MG63 (cell line): Measurements from ENCODE around the gene NETO2. TPM values are rescaled to one million over a fixed set of nuclear protein-coding genes. Genes with fewer than 3 reads are reported as not detected.
"Not testable (repeated sequence)": the region's sequence is repeated elsewhere in the genome, so short reads cannot be mapped to it uniquely, and the experiment has no call there.

Experiments
- DNase-seq: peaks from one replicate; pipeline ENCODE4 v3.0.0-alpha.2; 2020
- H3K27me3 ChIP-seq: fragments of 250-450 bp; sonication (Bioruptor Pico); 2 replicates; pipeline ENCODE4 v1.5.1; 2020; ENCODE audit warnings: mild to moderate bottlenecking, moderate library complexity
- H3K36me3 ChIP-seq: fragments of 250-450 bp; sonication (Bioruptor Pico); 2 replicates; pipeline ENCODE4 v1.5.1; 2020; ENCODE audit warnings: mild to moderate bottlenecking, moderate library complexity
- H3K4me3 ChIP-seq: fragments of 250-450 bp; sonication (Bioruptor Pico); 2 replicates; pipeline ENCODE4 v1.5.1; 2020; ENCODE audit warnings: mild to moderate bottlenecking, moderate library complexity
- H3K9me3 ChIP-seq: fragments of 250-450 bp; sonication (Bioruptor Pico); 2 replicates; pipeline ENCODE4 v1.5.1; 2020; ENCODE audit warnings: mild to moderate bottlenecking, moderate library complexity
- total RNA-seq: library from RNA; depleted of rRNA; stranded (reverse); fragments of >200 nt; shearing (Covaris generic); gene quantifications from 2 replicates; pipeline ENCODE4 v1.2.3, GENCODE V29; 2014; ENCODE audit warnings: low replicate concordance

The NETO2 gene
- total RNA-seq, 1 experiment from 2014 or later = 71.2 TPM

DNA sequence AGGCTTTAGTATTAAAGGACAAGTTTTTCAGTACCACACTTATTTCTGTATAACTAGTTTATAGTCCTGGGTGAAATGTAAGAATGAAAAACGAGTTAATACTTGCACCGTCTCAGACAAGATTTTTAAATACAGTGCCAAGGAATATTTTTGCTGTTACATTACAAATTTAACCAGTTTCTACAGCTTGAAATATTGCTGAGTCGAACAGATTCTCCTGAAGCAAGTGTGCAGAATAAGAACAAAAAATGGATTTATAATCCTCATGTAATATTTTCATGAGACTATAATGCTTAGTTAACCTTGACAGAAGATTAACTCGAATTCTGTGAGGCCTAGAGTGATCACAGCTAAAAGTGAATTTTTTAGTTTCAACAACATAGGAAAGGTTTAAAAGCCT is 3.1 kb downstream of the NETO2 start:
- no peak for DNase-seq
- Histone ChIP-seq H3K9me3 (no peaks in the 10 kb centered on the region), H3K27me3 (no peaks in the 10 kb centered on the region), H3K36me3 (no peaks in the 10 kb centered on the region), H3K4me3 (no peak overlapping the region)

DNA sequence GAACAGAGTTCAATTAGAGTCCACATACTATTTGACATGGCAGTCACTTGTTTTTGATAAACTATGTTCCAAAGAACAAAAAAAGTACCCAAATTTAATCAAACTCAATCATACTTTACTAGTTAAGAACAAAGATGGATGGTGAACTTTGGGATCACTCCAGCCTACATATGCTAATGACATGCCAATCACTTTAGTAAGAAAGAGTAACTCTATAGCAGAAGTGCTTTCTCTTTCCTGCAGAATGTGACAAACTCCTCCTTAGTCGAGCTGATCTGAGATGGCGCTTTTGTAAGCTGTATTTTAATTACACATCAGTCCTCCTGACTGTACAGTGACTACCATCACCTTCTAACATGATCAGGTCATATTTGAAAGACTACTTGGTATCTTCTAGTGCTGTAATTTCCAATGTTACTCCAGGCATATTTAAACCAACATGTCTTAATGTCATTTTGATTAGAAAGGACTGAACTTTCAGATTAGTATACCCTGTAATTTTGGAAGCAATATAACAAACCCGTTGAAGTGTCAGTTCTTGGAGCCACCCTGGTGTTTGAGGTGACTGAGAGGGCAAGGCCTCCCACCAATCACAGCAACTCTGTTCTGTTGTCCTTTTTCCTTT is 4.1 kb downstream of the NETO2 start:
- Histone ChIP-seq H3K4me3 (no peak overlapping the region), H3K36me3 (no peaks in the 10 kb centered on the region), H3K9me3 (no peaks in the 10 kb centered on the region), H3K27me3 (no peaks in the 10 kb centered on the region)
- no peak for DNase-seq

DNA sequence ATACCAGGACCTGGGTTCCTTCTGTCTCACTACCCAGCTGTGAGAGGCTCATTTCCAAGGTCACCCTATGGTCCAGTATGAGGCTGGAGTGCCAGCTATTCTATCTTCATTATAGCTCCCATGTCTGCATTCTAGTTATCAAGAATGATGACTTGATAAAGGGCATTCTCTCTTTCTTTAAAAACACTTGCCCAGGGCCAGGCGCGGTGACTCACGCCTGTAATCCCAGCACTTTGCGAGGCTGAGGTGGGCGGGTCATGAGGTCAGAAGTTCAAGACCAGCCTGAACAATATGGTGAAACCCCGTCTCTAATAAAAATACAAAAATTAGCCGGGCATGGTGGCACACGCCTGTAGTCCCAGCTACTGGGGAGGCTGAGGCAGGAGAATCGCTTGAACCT is 5.8 kb downstream of the NETO2 start:
- peak; percentile 63 for DNase-seq
- not testable (repeated sequence) for H3K9me3 ChIP-seq, H3K4me3 ChIP-seq, H3K27me3 ChIP-seq, H3K36me3 ChIP-seq

DNA sequence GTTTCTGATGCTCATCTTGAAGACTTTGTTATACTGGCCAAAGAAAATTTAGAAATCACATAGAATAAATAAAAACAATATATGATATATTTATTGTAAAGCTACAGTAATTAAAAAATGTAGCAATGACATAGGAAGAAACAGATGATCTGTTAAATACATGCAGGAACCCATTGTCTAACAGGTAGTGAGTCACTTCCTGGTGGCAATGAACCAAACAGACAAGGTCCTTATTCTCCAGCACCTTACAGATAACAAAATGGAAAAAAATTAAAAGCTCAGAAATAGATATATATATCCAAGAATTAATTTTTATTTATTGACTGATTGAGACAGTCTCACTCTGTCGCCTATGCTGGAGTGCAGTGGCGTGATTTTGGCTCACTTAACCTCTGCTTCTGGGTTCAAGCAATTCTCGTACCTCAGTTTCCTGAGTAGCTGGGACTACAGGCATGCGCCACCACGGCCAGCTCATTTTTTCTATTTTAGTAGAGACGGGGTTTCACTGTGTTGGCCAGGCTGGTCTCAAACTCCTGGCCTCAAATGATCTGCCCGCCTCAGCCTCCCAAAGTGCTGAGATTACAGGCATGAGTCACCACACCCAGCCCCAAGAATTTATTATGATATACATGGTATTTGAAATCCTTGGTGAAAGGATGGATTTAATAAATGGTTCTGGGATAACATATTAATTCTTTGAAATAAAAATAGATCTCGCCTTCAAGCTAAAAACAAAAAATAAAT is 7.5 kb downstream of the NETO2 start:
- H3K27me3 ChIP-seq = no peaks in the 10 kb centered on the region
- H3K9me3 ChIP-seq = no peaks in the 10 kb centered on the region
- no peaks in the 10 kb centered on the region; the same call in 1 of the 2 replicates for H3K36me3 ChIP-seq
- H3K4me3 ChIP-seq = no peak overlapping the region
- DNase-seq = peak; percentile 29

DNA sequence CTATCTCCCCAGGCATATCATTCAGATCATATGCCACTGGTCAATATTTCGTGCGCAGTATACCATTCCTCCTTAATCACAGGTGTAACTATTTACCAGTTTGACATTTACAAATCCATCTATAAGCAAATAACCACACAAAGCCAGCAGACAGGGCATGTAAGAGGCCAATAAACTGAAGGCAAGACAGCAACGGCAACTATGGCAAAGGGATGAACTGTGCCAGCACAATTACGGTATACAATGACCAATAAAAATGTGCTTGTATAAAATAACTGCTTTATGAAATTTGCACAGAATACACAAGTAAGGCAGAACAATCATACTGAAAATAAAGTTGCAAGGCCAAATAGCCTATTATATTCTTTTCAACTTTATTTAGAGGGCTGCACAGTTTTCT is 9.2 kb downstream of the NETO2 start:
- Histone ChIP-seq H3K4me3 (no peak overlapping the region), H3K36me3 (no peaks in the 10 kb centered on the region; the same call in 1 of the 2 replicates), H3K9me3 (no peaks in the 10 kb centered on the region), H3K27me3 (no peaks in the 10 kb centered on the region)
- DNase-seq = no peak

DNA sequence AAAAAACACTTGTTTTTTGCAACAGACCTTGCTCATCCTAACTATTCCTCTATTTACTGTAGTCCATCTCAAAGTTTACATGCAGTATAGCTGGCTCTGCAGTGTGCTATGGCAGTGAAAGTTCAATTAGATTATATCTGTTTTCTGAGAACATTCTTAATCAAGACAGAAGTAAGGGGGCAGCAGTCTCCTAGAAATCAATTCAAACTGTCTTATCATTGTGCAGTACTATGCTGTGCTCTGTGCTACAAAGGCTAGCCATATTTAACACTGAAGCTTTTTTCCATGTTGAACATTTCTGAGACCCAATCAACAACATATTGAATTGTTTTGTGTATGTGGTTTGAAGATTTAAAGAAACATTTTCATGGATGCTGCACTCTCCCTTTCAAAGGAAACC is 11.4 kb downstream of the NETO2 start:
- Histone ChIP-seq H3K27me3 (no peaks in the 10 kb centered on the region), H3K36me3 (no peaks in the 10 kb centered on the region; the same call in 1 of the 2 replicates), H3K4me3 (no peak overlapping the region), H3K9me3 (no peaks in the 10 kb centered on the region)
- DNase-seq = no peak

DNA sequence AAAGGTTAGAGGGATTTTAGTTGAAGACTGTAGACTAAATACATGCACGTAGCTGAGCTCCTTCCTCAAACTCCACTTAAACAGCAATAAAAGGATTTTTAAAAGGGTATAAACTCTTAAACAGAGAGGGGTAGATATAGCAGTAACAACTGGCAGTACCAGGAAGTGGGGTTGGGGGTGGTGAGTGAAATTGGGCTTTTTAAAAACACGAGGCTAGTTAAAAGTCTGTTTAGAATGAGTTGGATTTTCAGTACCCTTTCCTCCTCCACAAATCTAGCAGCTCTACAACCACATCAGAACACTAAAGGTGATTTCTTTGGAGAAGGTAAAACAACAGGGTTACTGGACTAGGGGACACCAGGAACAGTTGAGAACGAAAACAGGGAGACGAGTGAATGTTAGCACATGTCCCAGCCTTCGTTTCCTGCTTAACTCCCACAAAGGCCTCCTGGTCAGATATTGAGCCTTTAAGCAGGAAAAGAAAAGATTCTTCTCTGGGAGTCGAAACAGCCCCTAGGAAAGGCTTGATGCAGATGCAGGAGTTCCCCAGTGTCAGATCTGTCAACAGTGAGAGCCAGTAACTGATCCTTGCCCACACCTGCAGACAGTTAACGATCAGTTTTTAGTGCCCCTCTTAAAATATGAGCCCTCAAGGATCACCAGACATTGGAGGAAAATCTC is 13.8 kb downstream of the NETO2 start:
- Histone ChIP-seq H3K4me3 (no peak overlapping the region), H3K27me3 (no peaks in the 10 kb centered on the region), H3K36me3 (peaks cover 5% of the 10 kb centered on the region; the same call in 1 of the 2 replicates), H3K9me3 (no peaks in the 10 kb centered on the region)
- no peak for DNase-seq

DNA sequence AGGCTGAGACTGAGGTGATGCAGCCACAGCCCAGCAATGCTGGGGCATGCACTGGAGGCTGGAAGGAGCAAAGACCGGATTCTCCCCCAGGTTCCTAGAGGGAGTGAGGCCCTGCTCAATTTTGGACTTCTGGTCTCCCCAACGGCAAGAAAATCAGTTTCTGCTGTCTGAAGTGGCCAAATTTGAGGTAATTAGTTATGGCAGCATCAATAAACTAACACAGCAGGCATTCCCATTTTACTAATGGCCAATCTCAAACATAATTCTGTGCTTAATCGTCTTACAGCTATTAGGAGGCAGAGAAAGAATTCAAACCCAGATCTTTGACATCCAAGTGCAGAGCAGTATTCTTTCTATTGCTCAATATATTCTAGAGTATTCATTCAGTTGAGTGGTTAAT is 16.2 kb downstream of the NETO2 start:
- peaks cover 5% of the 10 kb centered on the region; the same call in 1 of the 2 replicates for H3K36me3 ChIP-seq
- no peak overlapping the region for H3K4me3 ChIP-seq
- DNase-seq = no peak
- no peaks in the 10 kb centered on the region for H3K27me3 ChIP-seq
- H3K9me3 ChIP-seq = no peaks in the 10 kb centered on the region

DNA sequence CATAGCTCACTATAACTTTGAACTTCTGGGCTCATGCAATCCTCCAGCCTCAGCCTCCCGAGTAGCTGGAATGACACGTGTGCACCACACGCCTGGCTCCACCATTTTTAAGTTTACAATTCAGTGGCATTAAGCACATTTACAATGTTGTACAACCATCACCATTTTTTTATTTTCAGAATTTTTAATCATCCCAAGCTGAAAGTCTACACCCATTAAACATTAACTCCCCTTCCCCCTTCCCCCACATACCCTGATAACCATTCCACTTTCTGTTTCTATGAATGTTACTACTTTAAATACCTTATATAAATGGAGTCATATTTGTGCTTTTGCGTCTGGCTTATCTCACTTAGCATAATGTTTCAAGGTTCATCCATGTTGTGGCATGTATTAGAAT is 18.0 kb downstream of the NETO2 start:
- H3K36me3 ChIP-seq = peaks cover 5% of the 10 kb centered on the region
- no peaks in the 10 kb centered on the region for H3K9me3 ChIP-seq
- no peak overlapping the region for H3K4me3 ChIP-seq
- no peak for DNase-seq
- H3K27me3 ChIP-seq = no peaks in the 10 kb centered on the region

DNA sequence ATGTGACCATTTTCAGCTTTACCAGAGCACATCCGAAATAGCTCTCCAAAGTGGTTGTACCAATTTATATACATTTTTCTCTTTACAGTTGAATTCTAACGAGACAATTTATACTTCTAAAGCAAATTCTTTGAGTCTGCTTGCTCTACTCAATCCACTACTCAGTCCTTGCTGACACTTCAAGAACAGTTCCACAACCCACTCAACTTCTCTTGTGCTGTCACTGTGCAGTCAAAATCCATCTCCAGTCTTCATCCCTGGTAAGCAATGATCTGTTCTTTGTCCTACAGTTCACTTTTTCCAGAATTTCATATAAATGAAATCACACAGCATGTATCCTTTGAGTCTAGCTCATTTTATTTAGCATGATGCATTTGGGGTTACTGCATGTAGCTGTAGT is 30.6 kb downstream of the NETO2 start:
- peaks cover 15% of the 10 kb centered on the region for H3K36me3 ChIP-seq
- no peaks in the 10 kb centered on the region for H3K27me3 ChIP-seq
- no peaks in the 10 kb centered on the region for H3K9me3 ChIP-seq
- H3K4me3 ChIP-seq = no peak overlapping the region
- no peak for DNase-seq

DNA sequence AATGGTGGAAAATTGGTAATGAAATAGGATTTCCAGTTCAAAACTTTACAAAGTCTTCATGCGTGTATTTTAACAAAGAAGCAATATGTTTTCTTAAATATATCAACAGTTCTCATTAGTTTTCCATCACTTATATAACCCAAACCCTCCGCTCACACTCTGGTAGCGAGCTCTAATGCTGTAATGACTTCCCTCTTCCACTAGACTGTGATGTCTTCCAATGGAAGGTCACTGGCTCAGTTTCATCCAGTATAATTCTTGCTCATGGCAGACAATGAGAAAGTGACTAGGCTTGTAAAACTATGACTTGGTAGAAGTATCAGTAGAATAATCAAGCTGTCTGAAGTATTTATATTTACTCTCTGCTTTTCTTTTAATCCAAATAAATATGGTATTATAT is 32.8 kb downstream of the NETO2 start:
- DNase-seq = no peak
- H3K4me3 ChIP-seq = no peak overlapping the region
- peaks cover 23% of the 10 kb centered on the region for H3K36me3 ChIP-seq
- no peaks in the 10 kb centered on the region for H3K9me3 ChIP-seq
- no peaks in the 10 kb centered on the region for H3K27me3 ChIP-seq

DNA sequence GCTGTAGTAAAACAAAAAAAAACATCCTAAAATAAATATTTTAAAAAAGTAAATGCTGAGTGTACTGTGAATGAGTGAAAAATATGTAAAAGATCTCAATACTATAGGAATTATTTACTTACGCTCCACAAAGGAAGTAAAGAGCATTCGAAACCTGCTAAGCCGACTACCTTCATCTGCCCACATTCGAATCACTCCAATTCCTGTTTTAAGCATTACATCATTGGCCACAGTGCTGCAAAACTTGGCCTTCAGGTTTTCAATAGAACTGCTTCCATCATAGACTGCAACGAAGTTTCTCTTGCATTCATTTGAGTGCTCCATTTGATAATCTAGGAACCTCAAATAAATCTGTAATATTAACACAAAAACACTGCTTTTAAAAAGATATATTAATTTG is 34.4 kb downstream of the NETO2 start:
- DNase-seq = no peak
- H3K4me3 ChIP-seq = no peak overlapping the region
- H3K36me3 ChIP-seq = peaks cover 30% of the 10 kb centered on the region
- no peaks in the 10 kb centered on the region; the same call in 1 of the 2 replicates for H3K9me3 ChIP-seq
- no peaks in the 10 kb centered on the region for H3K27me3 ChIP-seq

DNA sequence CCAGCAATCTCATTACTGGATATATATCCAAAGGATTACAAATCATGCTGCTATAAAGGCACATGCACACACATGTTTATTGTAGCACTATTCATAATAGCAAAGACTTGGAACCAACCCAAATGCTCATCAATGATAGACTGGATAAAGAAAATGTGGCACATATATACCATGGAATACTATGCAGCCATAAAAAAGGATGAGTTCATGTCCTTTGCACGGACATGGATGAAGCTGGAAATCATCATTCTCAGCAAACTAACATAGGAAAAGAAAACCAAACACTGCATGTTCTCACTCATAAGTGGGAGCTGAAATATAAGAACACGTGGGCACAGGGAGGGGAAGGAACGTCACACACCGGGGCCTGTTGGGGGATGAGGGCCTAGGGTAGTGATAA is 40.8 kb downstream of the NETO2 start:
- not testable (repeated sequence) for H3K9me3 ChIP-seq, DNase-seq, H3K27me3 ChIP-seq, H3K4me3 ChIP-seq
- peaks cover 28% of the 10 kb centered on the region for H3K36me3 ChIP-seq

DNA sequence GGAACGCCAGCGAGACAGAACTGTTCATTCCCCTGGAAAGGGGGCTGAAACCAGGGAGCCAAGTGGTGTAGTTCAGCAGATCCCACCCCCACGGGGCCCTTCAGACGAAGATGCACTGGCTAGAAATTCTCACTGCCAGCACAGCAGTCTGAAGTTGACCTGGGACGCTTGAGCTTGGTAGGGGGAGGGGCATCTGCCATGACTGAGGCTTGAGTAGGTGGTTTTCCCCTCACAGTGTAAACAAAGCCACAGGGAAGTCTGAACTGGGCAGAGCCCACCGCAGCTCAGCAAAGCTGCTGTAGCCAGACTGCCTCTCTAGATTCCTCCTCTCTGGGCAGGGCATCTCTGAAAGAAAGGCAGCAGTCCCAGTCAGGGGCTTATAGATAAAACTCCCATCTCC is 46.6 kb downstream of the NETO2 start:
- not testable (repeated sequence) for H3K4me3 ChIP-seq, H3K36me3 ChIP-seq, H3K9me3 ChIP-seq, H3K27me3 ChIP-seq, DNase-seq

DNA sequence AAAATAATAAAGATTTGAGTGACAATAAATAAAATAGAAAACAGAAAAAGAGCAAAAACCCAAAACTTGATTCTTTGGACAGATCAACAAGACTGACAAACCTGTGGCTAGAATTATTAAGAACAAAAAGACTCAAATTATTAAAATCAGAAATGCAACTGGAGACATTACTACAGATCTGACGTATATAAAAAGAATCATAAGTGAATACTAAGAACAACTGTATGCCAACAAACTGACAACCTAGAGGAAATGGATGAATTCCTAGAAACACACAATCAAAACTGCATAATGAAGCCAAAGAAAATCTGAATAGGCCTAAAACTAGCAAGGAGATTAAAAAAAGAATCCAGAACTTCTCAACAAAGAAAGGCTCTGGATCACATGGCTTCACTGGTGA is 47.4 kb downstream of the NETO2 start:
- Histone ChIP-seq H3K4me3 (no peak overlapping the region), H3K27me3 (no peaks in the 10 kb centered on the region), H3K36me3 (peaks cover 7% of the 10 kb centered on the region), H3K9me3 (no peaks in the 10 kb centered on the region)
- no peak for DNase-seq

DNA sequence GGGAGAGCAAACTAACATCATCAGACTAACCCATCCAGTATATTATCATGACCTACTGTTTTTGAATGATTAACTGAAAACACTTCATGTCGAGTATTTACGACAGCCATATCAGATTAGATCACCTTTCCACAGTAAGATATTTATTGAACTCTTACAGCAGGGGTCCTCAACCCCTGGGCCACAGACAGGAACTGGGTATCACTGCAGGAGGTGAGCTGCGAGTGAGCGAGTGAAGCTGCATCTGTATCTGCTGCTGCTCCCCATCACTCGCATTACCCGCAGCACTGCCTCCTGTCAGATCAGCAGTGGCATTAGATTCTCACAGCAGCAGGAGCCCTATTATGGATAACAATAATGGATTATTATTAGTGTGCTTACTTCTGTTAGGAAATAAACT is 59.5 kb downstream of the NETO2 start:
- no peak overlapping the region for H3K4me3 ChIP-seq
- peaks cover 6% of the 10 kb centered on the region for H3K36me3 ChIP-seq
- no peak for DNase-seq
- H3K9me3 ChIP-seq = no peaks in the 10 kb centered on the region
- no peaks in the 10 kb centered on the region for H3K27me3 ChIP-seq

DNA sequence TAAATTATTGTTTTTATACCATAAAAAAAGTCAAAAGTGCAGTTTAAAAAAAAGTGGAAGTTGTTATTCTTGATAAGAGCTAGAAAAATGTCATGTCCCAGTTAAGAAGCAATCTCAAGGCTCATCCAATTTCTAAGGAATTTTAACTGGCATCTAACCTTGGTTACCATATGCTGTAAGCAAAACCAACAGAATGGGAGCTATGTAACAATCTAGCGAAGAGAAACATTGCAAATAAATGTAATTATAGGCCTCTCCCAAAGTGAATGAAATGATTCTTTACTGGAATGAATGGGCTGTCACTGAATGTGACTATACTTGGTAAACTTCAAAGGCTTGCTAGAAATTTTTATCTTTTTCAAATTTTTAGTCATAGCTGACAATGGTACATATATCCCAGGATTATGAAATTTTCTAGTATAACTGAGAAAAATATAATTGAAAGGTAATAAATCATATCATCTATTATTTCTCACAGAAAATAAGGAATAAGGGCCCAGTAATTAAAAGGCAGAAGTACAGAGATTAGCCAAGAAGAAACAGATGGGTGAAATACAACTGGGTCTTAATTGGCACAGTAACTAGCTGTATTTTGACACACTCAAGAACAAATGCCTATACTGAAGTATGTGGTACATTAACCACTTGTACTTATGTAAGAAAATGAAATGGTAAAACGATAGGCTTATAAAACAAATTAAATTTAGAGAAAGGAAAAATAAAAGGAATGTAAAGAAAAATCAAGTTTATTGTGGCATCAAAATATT is 61.5 kb downstream of the NETO2 start:
- Histone ChIP-seq H3K4me3 (no peak overlapping the region), H3K36me3 (peaks cover 6% of the 10 kb centered on the region), H3K27me3 (no peaks in the 10 kb centered on the region), H3K9me3 (no peaks in the 10 kb centered on the region)
- DNase-seq = no peak
